Right hindlimb (tissue), 1 donor: Measurements from ENCODE around the gene PHACTR1.
A peak's percentile ranks its signal among the peaks of the same experiment; 100 is the strongest.
"Not testable (repeated sequence)": the region's sequence is repeated elsewhere in the genome, so short reads cannot be mapped to it uniquely, and the experiment has no call there.

ENCODE experiments used
- DNase-seq: peaks from one replicate; pipeline ENCODE4 v3.0.0-alpha.2; 2018

PHACTR1 gene

DNA sequence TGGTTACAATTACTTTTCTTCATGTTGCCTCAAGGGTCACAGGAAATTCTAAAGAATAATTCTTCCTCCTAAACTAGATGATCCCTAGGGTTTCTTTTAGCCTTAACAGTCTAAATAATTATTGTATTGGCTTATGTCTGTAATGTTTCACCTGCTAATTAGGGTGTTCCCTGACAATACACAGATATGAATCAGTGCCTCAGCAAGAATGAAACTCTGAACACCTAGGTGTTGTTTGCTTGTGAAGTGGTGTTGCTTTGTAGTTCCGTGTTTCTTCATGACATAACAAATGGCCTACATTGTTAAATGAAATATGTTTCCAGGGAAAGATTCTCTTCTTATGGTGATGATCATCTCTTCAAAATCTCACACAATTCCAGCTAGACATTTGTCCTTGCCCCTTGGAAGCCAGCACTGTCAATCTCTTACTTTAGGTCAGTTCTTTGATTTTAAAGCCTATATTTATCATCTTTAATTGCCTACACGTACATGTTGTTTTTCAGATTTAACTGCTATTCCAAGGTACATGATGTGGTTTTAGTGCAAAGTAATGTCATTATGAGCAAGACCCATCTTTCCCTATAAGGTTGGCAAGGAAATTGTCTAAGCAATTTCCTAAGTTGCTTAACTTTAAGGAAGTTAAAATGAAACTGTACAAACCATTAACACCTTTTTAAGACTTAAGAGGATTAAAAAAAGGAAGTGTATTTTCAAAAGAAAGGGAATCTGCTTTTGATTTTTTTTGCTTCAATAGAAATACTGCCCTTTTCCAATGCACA lies 499.9 kb downstream of the PHACTR1 start:
- no peak for DNase-seq

DNA sequence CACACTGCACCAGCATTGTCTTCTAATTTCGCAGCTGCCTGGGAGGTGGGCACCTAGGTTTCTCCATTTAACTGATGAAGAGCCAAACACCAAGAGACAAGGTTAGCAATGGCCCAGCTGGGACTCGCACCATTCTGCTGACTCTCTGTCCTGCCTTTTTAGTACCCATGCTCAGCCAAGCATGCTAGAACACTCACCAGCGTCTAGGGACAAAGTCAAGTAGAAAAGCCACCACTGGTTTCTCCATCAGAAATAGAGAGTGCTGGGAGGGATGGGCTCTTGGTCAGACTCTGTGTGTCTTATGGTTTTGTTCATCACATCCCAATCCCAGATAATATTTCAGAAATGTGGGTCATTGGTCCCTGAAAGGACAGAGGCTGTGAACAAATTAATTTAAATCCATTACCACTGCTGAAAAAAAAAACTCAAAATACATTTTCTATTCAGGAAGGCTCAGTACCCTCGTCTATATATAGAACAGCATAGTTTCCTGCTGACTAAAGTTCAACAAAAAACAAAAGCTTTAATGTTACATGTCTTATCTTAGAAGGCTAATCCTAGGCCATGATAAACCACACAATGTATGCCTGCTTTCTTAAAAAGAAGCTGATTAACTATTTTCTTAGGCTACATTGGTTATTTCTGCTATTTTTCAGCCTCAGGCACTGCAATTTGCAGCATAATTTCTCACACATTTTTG lies 500.8 kb downstream of the PHACTR1 start:
- no peak for DNase-seq

DNA sequence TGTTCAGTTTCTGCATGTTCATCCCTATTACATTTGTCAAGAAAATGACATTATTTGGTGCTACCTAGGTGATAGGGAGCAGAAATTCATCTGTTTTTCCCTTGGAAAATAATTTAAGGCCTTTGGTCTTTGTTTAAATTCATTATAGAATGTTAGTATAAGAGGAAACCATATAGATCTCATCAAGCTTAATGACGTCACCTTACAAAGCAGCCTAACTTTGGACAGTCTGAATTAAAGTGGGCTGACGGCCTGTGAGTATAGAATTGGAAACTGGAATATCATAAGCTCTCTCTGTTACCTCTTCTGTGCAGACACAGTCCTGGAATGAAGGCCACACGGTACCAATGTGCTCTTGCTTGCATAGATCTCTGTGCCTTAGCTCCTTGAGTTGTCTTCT lies 503.7 kb downstream of the PHACTR1 start:
- DNase-seq = no peak

DNA sequence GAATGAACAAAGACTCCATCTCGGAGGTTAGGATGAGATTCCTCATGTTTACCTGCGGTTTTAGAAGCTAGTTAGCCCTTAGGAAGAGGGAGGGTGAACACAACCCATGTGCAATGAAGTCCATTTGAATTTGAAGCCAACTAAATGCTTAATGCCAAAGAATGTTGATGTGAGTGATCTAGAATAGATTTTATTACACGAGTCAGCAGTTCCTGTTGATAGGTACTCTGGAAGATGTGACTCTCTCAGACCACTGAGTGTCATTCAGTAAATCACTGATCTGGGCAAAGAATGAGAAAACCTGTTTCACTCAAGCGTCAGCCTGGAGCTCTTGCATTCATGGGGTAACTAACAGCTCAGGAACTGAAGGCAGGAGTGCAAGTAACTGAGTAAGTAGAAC lies 505.5 kb downstream of the PHACTR1 start:
- no peak for DNase-seq

DNA sequence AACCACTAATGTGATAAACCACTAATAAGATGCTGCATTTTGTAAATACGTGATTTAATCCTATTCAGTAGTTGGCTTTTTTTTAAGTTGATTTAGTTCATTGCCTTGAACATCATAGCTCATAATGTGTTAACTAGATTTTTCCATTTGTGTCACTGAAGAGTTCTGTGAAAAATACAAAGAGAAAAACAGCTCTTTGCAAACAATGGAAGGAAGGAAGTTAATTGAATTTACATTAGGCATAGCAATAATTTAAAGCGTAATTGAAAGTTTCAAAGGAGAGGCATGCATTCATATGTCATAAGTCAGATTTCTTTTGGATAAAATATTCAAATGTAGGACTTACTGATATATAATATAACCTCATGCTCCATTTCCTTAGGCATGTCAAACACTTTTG lies 509.5 kb downstream of the PHACTR1 start:
- DNase-seq = no peak

DNA sequence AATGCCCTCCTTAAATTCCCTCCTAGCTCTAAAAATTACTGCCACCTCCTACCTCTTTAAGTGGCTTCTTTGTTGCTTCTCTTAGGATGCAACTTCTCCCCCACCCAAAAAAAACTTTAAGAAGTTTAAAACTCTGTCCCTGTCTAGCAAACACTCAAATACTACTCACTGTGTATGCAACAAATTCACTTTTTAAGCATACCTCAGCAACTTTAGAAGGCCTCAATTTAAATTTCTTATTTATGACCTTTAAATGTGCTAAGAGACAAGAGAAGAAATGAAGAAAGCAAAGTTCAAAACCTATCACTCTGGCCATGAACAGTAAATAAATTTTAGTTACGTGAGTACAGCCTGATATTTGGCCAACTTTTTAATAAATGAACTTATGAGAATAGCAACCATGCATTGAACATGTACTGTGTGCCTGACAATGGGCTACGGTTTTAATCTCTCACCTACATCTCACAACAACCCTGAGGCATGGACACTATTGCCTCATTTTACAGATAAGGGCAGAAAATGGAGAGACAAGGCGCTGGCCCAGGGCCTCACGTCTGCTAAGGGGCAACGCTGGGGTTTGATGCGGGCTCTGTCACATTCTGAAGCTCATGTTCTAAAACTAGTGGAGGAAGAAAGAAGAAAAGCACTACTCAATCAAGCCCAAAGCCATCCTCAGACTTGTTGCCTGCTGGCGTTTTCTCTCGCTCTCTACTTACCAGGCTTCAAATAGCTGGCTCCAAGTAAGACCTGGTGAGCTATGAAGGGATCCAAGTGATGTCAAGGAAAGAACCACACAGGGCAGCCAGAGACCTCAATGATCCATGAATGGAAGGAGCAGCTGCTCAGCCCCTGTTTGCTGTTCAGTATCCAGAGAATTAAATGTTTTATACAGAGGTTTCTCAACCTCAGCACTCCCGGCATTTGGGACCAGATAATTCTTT lies 512.0 kb downstream of the PHACTR1 start:
- no peak for DNase-seq

DNA sequence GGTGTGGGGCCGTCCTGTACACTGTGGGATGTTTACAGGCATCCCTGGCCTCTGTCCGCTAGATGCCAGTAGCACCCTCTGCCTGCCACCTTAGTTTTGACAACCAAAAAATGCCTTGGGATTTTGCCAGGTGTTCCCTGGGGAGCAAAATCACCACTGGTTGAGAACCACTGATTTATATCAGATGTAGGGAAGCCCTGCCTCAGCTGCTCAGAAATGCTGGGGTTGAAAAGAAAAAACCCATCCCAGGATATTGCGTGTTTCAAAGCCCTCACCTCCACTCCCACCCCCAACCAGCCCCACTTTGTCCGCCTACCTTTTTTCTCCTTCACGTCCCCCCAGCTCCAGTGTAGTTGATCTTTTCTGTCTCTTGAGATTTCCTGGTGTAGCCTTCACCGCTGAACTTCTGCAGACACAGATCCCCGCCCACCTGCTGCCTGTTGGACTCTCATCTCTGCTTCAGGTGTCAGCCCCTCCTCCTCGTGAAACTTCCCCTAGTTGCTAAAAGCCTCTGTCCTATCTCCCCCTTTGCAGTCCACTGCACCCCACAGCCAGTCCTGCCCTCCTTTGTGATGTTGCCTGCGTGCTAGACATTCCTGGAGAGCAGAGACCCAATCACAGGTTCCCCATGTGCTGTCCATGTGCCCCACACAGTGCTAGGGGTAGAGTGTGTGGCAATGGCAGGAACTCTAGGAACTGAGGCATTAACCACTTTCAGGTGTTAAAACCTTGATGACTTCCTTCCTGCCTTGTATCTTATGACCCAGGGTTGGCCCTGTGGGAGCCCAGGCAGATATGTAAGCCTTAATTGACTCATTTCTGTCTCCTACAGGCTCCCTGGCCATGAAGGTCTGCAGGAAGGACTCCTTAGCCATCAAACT lies 512.9 kb downstream of the PHACTR1 start:
- DNase-seq = no peak

DNA sequence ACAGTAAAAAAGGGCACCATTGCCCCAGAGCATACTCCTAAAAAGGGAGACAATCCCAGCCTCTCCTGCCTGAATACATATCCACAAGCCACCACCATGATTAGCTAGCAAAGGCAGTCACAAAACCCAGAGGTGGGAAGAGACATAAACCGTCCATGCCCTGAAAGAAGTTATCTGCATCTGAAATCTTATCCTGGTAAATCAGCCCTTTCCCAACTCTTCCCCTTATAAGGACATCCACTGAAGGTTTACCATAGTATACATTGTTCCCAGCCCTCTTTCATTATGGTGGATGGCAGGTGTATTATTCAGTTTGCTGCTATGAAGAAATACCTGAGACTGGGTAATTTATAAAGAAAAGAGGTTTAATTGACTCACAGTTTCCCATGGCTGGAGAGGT lies 516.5 kb downstream of the PHACTR1 start:
- DNase-seq = no peak

DNA sequence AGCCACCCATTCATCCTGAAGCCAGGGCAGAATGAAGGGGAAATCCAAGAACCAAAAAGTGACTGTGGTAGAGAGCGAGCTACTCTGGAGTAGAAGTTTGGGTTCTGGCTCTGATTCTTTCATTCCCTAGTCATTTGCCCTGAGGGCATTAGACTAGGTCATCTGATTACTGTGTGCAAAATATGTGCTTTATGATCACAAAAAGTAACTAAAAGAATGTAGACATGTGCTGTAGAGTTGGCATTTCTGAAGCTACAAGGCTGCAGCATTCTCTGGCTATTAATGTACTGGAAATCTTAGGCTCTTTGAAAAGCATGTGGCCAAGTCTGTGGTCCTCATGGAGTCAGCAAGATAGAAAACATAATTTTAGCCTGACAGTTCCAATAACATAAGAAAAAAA lies 517.6 kb downstream of the PHACTR1 start:
- DNase-seq = no peak

DNA sequence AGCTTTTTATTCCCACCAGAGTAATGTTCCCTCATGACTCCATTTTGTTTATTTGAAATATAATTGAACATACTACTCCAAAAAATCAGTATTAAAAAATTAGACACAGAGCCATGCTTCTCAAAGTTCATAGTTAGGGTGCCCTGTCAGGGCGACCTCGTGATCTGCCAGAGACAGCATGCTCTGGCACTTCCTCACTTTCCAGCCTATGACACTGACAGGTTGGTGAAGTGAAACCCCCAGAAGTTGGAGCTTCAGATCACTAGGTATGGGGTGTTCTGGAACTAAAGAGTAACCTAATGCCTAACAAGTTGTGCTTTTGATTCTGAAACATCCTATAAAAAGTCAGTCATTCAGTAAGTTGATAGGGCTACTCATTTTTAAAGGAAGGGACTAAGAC lies 518.8 kb downstream of the PHACTR1 start:
- DNase-seq = no peak

DNA sequence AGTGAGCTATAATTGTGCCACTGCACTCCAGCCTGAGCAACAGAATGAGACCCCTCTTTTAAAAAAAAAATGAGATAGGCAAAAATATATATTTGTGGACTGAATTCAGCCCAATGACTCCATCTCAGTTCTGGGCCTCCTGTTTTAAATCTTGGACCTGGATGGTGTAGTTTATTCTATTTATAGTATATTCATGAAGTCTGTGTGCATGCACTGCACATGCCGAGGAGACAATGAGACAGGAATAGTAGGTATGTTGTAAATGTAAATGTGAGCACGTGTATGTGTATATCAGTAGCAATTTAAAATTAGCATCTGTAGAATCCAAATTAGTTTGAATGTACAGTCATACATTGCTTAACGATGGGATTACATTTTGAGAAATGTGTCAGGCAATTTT lies 520.8 kb downstream of the PHACTR1 start:
- DNase-seq = no peak

DNA sequence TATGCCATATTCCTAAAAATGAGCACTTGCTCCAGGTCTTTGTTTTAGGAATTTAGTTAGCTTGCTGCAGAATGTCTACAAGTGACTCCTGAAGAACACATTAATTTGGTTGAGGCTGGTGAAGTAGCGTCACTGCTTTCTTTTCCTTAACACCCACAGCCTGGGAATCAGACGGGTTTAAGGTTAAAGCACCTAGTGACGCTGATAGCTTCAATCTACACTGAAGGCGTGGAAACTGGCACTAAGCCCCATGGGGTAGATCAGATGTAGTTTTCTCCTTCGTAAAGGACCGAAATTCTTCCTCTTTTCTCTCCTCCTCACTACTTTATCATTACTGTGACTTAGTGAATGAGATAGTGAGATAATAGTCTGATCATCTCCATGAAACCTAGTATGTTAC lies 521.5 kb downstream of the PHACTR1 start:
- DNase-seq = no peak

DNA sequence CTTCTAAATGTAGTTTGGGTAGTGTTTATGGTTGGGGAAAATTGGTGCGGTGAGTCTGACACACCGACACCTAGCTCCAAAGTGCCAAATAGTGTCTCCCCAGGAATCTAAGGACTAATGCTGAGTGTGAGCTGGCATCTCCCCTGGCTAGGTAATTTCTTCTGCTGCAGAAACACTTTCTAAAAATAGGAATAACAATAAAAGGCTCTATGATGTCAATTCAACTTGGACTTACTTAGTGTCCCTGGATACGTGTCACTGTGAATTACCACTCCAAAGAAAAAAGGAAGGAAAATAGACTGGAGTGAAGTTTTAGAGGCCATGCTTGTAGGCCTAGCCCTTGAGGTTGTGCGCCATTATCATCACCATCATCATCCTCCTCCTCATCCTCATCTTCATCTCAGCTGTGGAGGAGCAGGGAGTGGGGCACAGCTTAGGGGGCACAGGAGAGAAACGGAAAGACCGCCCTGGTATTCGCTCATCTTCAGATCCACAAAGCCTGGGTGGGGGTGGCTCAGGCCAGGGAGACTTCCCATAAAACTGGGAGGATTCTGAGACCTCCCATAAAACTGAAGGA lies 522.2 kb downstream of the PHACTR1 start:
- no peak for DNase-seq

DNA sequence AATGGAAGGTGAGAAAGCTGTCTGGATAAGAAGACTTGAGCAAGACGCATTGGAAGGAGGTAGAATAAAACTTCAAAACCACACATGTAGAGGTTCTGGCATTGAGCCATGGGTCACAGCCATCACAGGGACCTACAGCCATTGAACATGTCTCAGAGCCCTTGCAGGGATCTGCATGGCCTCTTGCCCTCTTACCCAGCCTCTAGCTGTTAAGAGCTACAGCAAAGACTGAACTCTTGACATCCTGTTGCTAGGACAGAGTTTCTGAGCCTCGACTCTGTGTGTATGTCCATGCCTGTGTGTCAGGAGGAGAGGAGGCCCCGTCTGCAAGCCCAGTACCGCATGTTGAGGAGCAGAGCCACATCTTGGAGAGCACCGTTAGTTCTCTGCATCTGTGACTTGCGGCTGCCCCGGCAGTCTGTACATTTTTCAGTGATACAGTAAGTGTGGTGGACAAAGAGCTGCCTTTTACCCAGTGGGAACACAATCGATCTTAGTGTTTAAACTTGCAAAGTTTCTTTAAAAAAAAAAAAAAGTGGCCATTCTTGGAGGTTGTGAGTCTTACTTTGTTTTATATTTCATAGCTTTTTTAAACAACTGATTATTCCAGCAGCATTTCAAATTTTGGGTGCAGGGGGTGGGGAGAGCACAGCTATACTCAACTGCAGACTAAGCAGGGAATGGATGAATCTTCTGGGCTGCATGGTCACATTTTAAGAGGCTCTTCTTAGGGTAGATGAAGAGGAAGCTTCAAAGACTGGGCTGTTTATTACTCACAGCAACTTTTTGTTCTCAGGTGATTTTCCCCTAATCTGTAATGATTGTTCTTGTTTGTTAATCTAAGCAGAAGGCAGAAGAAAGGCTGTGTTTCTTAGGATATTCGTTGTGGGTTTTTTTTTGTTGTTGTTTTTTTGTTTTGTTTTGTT lies 523.2 kb downstream of the PHACTR1 start:
- peak; percentile 36 for DNase-seq

DNA sequence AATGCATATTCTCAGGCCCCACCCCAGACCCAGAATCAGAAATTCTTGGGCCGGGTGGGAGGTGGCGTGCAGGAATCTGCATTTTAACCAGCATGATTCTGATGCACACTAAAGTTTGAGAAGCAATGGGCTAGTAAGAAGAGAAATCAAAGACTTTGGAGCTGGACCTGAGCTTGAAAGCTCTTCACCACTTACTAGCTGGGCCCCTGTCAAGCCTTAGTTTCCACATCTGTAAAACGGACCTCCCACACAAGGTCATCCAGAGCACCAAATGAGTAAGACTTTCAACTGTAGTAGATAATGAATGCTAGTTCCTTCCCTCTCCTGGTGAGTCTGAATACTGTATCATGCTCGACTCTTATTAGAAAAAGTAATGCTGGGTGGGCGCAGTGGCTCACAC lies 524.8 kb downstream of the PHACTR1 start:
- DNase-seq = no peak

DNA sequence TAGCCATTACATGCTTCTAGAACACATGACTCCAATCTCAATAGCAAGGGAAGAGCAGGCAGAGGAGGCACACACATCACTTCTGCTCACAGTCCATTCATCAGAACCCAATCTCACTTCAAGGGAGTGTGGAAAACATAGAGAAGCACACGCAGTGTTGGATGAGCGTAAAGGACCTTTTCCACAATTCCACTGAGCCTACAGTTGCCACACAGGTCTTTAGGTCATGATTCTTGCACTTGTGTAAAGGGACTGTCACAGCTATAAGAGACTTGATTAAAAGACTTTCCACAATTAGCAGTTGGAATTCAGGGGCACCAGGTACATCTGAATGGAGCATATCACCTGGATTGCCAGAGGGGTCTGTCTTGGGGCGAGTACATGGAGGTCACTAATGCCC lies 525.6 kb downstream of the PHACTR1 start:
- DNase-seq = no peak

DNA sequence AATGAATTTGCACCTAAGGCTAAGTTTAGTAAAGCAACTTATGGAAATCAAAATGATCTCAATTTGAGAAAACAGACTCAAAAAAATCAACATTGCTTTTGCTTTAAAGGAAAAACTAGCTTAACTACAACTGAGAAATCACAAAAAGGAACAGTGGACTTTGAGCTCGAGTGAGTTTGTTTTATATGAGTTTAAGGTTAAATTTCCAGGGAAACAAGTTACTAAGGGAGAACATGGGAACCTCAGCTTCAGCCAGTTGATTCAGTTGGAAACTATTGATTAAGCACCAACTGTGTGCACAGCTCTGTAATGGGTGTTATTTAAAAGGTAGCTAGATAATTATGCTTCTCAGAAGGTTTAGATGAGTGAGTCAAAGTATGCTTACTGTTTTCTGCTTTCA lies 526.0 kb downstream of the PHACTR1 start:
- no peak for DNase-seq

DNA sequence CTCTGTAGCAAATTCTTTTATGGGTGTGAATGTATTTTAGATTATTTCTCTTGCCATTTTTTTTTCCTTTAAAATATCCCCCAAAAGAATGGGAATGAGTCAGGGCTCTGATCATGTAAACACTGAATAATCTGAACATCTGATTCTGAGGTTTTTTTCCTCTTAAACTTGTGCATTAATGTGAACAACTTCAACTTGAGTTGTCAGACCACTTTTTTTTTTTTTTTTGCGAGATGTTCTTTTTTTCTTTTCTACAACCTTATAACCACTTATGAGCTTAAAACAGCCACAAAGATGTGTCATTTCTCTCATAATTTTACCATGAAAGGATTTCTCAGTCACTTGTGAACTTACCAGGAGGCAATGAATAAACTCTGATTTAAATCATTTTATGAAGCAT lies 526.5 kb downstream of the PHACTR1 start:
- DNase-seq = no peak

DNA sequence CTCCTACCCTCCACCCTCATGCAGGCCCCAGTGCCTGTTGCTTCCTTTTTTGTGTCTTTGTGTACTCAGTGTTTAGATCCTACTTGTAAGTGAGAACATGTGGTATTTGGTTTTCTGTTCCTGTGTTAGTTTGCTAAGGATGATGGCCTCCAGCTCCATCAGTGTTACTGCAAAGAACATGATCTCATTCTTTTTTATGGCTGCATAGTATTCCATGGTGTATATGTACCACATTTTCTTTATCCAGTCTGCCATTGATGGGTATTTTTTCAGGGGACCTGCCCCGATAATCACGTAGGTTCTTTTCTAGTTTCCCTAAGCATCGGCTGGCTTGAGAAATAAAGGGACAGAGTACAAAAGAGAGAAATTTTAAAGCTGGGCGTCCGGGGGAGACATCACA lies 527.2 kb downstream of the PHACTR1 start:
- DNase-seq = not testable (repeated sequence)

DNA sequence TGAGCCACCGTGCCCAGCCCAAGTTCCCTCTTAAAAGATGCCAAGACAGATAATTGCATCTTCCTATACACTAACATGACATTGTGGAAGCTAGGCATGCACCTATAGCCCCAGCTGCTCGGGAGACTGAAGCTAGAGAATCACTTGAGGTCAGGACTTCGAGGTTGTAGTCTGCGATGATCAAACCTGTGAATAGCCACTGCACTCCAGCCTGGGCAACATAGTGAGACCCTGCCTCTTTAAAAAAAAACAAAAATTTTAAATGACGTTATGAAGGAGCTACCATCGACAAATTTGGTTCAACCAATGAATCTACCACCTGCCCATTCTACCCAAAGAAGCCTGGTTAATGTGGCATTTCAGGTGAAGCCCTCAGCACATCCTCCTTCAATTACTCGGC lies 531.1 kb downstream of the PHACTR1 start:
- DNase-seq = no peak

DNA sequence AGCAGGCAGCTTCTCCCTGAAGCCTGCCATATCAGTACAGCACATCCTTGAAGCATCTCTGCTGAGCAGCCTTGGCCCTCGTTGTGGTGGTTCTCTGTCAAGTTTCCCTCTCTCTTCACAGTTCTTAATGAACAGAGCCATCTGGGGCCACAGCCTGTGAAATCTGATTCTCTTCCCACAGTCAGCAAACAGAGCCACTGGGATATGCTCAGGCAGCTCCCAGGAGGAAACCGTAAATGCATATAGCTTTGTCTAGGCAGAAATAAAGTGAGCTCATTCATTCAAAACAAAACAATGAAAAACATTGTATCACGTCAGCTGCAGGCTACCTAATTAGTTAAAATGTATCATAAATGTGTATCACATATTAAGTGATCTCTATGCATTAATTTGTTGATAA lies 531.5 kb downstream of the PHACTR1 start:
- DNase-seq = peak; percentile 66
